ENCODE results near the gene GPR87. TPM values are rescaled to one million over a fixed set of nuclear protein-coding genes. Genes with fewer than 3 reads are reported as not detected.

Gene GPR87
- total RNA-seq (2022; extraction: Qiagen RNA extraction): 2.3 to 2.7 TPM (median 2.6 TPM) in 5 replicates

GRCh38 chr3:151316267-151316991, at the start of gene GPR87:
TSS of gene GPR87 (minus strand) at chr3:151316820. CDS start at chr3:151300100, 16,720 bp downstream.

GRCh38 chr3:151329363-151329762, 12.7 kb upstream of the GPR87 start, which contains the start of gene P2RY13:
TSS of gene P2RY13 (minus strand) at chr3:151329549. CDS start at chr3:151329528, 21 bp downstream.

GRCh38 chr3:151278230-151278629, 38.4 kb downstream of the GPR87 start, which contains the start of gene P2RY14:
TSS of gene P2RY14 (minus strand) at chr3:151278542. CDS start at chr3:151214316, 64,226 bp downstream.

Other genes with a start within 250 kb of the GPR87 start
- gene MED12L, start 231.2 kb downstream of the GPR87 start, total RNA-seq (2022; extraction: Qiagen RNA extraction): 0.31 to 0.45 TPM (median 0.37 TPM) in 5 replicates
- not detected in 5 replicates for gene GPR171, start 113.6 kb downstream of the GPR87 start, total RNA-seq (2022; extraction: Qiagen RNA extraction)
- gene P2RY14, start 38.3 kb downstream of the GPR87 start, total RNA-seq (2022; extraction: Qiagen RNA extraction): not detected in 5 replicates
- gene P2RY13, start 12.7 kb upstream of the GPR87 start, total RNA-seq (2022; extraction: Qiagen RNA extraction): not detected in 5 replicates
- gene P2RY12, start 67.9 kb upstream of the GPR87 start, total RNA-seq (2022; extraction: Qiagen RNA extraction): not detected in 5 replicates
- 0.30 to 0.54 TPM (median 0.47 TPM) in 5 replicates for gene IGSF10, start 144.2 kb upstream of the GPR87 start, total RNA-seq (2022; extraction: Qiagen RNA extraction)